HG02852 (cell line): Measurements from ENCODE around the gene CIB2.

ENCODE experiments used
- ATAC-seq: cut with Tn5 transposase; IDR thresholded peaks from one replicate; pipeline ENCODE4 v1.9.1; 2021; ENCODE audit warnings: mild to moderate bottlenecking, moderate library complexity; ENCODE audit not compliant: unreplicated experiment

CIB2 gene

DNA sequence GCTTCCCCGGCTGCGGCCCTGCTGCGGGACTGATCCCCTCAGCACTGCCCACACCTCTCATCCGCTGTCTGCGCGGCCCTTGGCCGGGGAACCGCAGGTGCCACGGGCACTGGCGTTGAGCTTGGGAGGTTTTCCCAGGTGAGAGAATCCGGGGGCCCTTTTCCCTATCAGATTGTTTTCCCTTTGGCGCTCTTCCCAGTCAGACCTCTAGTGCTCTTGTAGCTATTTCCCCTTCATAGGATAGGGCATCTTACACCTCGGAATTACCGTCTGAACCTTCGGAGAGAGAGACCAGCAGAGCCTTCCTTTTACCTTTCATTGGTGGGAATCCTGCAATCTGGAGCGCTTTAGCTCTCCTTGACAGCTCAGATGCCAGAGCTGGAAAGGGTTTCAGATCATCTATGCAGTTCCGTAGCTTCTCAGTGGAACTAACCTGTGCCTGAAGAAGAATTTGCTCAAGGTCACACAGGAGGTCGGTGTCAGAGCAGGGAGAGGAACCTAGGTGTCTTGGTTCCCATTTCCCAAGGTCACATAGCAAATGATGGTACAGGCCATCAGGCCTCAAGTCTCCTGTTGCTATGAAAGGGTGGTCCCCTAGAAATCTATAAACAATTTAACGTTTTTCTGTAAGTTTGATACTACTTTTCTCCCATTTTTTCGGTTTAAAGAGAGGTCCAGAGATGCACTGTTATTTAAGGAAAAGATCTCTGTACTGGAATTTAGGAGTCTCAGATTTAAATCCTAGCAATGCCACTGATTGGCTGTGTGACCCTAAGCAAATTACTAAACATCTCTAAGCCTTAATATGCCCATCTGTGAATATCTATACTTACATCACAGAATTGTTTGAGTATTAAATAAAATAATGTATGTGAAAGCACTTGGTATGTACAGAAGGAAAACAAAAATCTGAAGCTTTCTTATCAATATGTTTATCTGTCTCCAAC, 18.8 kb upstream of the CIB2 start:
- no peak for ATAC-seq

- peak; percentile 80 for ATAC-seq
These were observed 18.0 kb upstream of the CIB2 start, which contains the start of gene IDH3A for GRCh38 chr15:78149068-78149804. Gene IDH3A (plus strand): TSS chr15:78149362. CDS start chr15:78149404, 42 bp downstream.

GRCh38 chr15:78148392-78149067, 17.3 kb upstream of the CIB2 start:
- peak; percentile 9 for ATAC-seq

GRCh38 chr15:78147566-78147965, 16.3 kb upstream of the CIB2 start:
- ATAC-seq: no peak

DNA sequence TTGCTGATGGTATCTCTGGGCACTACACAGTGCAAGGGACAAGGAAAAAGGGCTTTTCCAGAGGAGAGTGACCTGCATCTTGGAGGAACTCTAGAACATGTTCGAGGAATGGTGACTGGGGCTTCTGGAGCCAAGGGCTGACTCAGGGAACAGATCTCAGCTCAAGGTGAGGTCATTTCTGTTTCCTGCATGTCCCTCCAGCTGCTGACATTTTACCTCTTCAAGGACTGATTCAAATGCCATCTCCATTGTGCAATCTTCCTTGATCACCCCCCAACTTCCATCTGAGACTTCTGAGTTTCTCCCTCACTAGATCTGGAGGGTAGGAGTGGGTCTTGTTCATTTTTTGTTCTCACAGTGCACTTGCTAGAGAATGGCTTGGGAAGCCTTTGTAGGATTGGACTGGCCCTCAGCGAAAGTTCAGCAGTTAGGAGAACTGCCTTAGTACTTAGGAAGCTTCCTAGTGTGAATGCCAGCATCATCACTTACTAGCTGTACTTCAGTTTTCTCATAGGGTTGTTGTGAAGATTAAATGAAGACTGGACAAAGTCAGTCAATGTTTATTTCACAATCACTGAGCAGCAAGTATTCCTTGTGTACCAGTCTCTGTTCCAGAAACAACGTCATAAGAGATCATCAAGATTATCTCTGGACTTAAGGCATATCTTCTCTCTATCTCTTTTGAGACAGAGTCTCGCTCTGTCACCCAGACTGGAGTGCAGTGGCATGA, 15.3 kb upstream of the CIB2 start:
- ATAC-seq: no peak

DNA sequence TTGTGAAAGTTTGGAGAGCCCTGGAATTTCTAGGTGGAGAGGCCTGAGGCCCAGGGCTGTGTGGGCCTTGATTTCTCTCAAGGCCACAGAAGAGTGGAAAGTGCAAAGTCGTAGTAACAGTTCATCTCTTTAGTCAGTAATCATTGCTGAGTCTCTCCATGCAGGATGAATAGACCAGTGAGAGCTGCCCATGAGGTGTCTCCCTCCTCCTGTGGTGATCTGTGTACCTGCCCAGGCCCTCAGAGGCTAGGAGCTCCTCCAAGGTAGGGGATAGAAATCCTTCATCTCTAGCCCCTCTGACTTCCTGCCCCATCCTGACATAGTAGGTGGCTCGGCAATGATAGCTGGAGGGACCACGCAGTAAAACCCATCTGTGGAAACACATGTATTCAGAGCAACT, 11.1 kb upstream of the CIB2 start:
- no peak for ATAC-seq

- ATAC-seq: no peak
These were observed 9.0 kb upstream of the CIB2 start for GRCh38 chr15:78140292-78140691.

DNA sequence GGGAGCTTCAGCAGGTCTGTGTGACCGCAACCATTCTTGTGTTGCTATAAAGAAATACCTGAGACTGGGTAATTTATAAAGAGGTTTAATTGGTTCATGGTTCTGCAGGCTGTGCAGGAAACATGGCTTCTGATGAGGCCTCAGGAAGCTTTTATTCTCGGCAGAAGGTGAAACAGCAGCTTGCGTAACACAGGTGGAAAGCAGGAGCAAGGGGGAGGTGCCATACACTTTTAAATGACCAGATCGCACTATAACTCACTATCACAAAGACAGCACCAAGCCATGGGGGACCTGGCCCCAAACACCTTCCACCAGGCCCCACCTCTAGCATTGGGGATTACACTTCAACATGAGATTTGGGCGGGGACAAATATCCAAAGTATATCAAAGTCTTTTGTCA, 8.3 kb upstream of the CIB2 start:
- ATAC-seq: no peak

GRCh38 chr15:78133801-78134200, 2.6 kb upstream of the CIB2 start:
- ATAC-seq: no peak

GRCh38 chr15:78130466-78131294, 565 bp downstream of the CIB2 start:
- ATAC-seq: peak; percentile 42

GRCh38 chr15:78129751-78130287, 1.4 kb downstream of the CIB2 start:
- no peak for ATAC-seq

- no peak for ATAC-seq
These were observed 2.0 kb downstream of the CIB2 start for GRCh38 chr15:78129077-78129750.

DNA sequence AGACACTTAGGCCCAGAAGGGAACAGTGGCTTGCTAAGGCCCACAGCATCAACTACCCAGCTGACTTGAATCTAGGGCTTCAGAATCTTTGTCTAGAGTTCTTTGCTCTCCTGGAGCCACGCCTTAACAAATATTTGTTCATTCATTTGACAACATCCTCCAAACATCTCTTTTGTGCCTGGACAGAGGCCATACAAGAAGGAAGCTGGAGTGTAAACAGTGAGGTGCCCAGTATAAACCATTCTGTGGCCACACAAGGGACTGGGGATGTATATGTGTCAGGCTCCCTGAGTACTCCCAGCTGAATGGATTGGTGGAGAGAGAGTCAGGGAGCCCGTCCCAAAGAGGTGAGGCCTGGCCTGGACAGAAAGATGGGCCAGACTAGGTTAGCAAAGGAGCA, 3.4 kb downstream of the CIB2 start:
- no peak for ATAC-seq

GRCh38 chr15:78125267-78125666, 6.0 kb downstream of the CIB2 start:
- no peak for ATAC-seq

DNA sequence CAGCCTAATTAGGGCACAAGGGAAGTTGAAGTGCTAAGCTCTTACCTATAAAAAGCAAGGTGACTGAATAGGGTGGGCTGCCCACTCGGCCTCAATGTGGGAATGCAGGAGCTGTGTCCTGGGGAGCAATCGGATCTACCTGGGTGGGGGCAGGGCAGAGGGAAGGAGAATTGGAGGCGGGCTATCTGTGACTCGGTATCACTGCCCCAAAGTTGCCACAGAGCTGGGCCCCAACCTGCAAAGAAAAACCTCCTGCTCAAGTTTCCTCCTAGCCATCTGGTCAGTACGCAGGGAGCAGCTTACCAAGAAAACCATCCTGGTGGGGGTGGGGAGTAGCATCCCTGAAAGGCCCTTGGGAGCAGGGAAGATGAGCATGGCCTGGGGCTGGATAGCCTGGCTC, 10.7 kb downstream of the CIB2 start:
- ATAC-seq: no peak

DNA sequence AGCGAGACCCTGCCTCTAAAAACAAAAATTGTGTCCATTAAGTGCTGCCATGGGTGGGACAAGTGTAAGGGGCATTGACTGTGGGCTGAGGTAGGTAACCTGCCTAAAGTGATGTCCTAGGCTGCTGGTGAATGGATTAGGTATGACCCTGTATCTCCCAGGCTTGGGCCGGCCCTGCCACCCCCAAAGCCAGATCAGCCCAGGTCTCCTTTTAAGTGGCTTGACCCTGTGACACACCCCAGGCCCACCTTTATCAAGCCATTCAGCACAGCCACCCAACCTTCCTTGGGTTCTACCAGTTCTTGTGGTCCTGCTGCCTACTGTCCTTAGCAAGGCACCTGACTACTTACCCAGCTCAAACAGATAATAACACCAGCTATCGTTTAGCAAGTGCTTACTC, 18.7 kb downstream of the CIB2 start:
- ATAC-seq: no peak

DNA sequence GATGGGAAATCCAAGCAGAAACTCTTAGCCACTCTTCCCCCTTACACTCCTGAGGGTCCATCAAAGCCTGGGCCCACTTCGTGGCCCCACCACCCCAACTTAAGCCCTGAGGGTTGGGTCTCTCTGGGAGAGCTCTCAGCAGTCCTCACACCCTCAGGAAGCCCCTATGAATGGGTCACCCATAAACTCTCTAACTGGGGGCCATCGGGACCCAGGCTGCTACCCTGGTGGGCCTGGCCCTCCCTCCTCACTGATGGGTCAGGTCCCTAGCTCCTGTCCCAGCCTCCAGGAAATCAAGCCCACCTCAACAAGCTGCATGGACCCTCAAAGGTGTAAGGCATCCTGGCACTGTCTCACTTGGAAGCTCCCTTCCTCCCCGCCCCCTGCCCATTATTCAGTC, 19.5 kb downstream of the CIB2 start:
- no peak for ATAC-seq

DNA sequence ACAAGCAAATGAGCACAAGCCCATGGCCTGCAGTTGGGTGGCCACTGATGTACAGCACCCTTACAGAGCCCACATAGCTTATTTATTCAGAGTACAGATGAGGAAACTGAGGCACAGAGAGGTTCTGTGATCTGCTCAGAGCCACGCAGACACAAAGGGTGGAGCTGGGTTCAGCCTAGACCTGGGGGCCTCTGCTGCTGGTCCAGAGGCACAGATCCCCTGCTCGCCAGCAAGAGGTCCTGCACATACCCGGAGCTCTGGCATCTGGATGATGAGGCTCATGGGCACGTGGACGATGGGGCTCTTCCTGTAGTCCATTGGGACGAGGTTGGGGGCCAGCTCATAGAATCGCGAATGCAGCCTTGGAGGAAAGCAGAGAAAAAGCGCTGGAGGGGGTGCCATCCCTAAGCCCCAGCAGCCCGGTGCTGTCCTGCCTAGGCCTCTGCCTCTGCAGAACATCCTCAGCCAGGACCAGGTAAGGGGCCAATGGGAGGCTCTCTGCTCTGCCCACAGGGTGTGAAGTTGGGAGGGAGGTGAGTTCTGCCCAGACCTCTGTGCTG, 20.2 kb downstream of the CIB2 start:
- ATAC-seq: no peak

GRCh38 chr15:78110096-78110495, 21.1 kb downstream of the CIB2 start:
- no peak for ATAC-seq
